ENCODE data around the gene SMC6.

The SMC6 gene

GRCh38 chr2:17753803-17754663 lies at the start of gene SMC6, which contains the start of gene GEN1:
Gene SMC6, minus strand, starts transcription at chr2:17753810. Its CDS starts 7,864 bp downstream, at chr2:17745946.
Gene GEN1, plus strand, starts transcription at chr2:17754138. Its CDS starts 5,806 bp downstream, at chr2:17759944.
- peak; percentile 97 for DNase-seq

GRCh38 chr2:17800693-17801458 lies 47.3 kb upstream of the SMC6 start:
- no peak for DNase-seq

GRCh38 chr2:17800219-17800618 lies 46.6 kb upstream of the SMC6 start:
- no peak for DNase-seq

GRCh38 chr2:17799301-17800120 lies 45.9 kb upstream of the SMC6 start:
- no peak for DNase-seq

- DNase-seq, result no peak
Observed at GRCh38 chr2:17798338-17798737, 44.7 kb upstream of the SMC6 start.

- no peak for DNase-seq
Observed at GRCh38 chr2:17795309-17795708, 41.7 kb upstream of the SMC6 start.

- no peak for DNase-seq
Observed at GRCh38 chr2:17793803-17794354, 40.3 kb upstream of the SMC6 start.

- DNase-seq, result no peak
Observed at GRCh38 chr2:17793296-17793695, 39.7 kb upstream of the SMC6 start.

GRCh38 chr2:17792515-17792914 lies 38.9 kb upstream of the SMC6 start:
- no peak for DNase-seq

GRCh38 chr2:17791817-17792130 lies 38.2 kb upstream of the SMC6 start:
- no peak for DNase-seq

- no peak for DNase-seq
Observed at GRCh38 chr2:17791121-17791816, 37.7 kb upstream of the SMC6 start.

GRCh38 chr2:17790536-17790935 lies 36.9 kb upstream of the SMC6 start:
- DNase-seq, result no peak

GRCh38 chr2:17788773-17789172 lies 35.2 kb upstream of the SMC6 start:
- no peak for DNase-seq

GRCh38 chr2:17786727-17787126 lies 33.1 kb upstream of the SMC6 start:
- no peak for DNase-seq

GRCh38 chr2:17781482-17781881 lies 27.9 kb upstream of the SMC6 start:
- DNase-seq, result no peak

GRCh38 chr2:17780546-17780945 lies 26.9 kb upstream of the SMC6 start:
- no peak for DNase-seq

GRCh38 chr2:17772532-17772931 lies 18.9 kb upstream of the SMC6 start:
- DNase-seq, result no peak

- DNase-seq, result no peak
Observed at GRCh38 chr2:17771956-17772355, 18.3 kb upstream of the SMC6 start.

GRCh38 chr2:17768894-17769293 lies 15.3 kb upstream of the SMC6 start:
- no peak for DNase-seq

GRCh38 chr2:17765398-17765797 lies 11.8 kb upstream of the SMC6 start:
- DNase-seq, result no peak

GRCh38 chr2:17763641-17764333 lies 10.2 kb upstream of the SMC6 start:
- no peak for DNase-seq

- no peak for DNase-seq
Observed at GRCh38 chr2:17762451-17762850, 8.8 kb upstream of the SMC6 start.

Data from activated CD8-positive, alpha-beta memory T cell treated with anti-CD3 and anti-CD28 coated beads, Interleukin-2, amount 50 U/mL, for 48 hours (primary cell).